K562 (cell line): ENCODE data around the gene ANP32B. TPM values are rescaled to one million over a fixed set of nuclear protein-coding genes. Genes with fewer than 3 reads are reported as not detected.

Experiments used
- ATF3 ChIP-seq, 2 experiments: fragments of 450-650 bp in 1 of 2; sonication (generic) in 1 of 2; formaldehyde crosslinking in 1 of 2; IDR thresholded peaks in 1 of 2; conservative IDR thresholded peaks in 1 of 2; 2 replicates each; pipeline versions ENCODE4 v1.6.1 to v1.8.1; 2016 to 2023; ENCODE audit warnings: mild to moderate bottlenecking in 2 of 2, moderate library complexity in 2 of 2, inconsistent platforms in 1 of 2, missing genetic modification reagents in 1 of 2
- EHMT2 ChIP-seq: fragments of 450-650 bp; IDR thresholded peaks from 2 replicates; pipeline ENCODE4 v1.6.1; 2018; ENCODE audit warnings: antibody characterized with exemption
- ETV5 ChIP-seq: sonication (generic); formaldehyde crosslinking; IDR thresholded peaks from 2 replicates; pipeline ENCODE4 v1.4.0; 2020; ENCODE audit warnings: low read depth, mild to moderate bottlenecking, missing genetic modification reagents
- FOS ChIP-seq: IDR thresholded peaks from 3 replicates; pipeline ENCODE4 v1.6.1; 2011; ENCODE audit not compliant: insufficient read length; ENCODE audit errors: extremely low read depth
- GATA2 ChIP-seq: sonication (generic); formaldehyde crosslinking; IDR thresholded peaks from 2 replicates; pipeline ENCODE4 v1.4.0; 2020; ENCODE audit warnings: mild to moderate bottlenecking, missing genetic modification reagents
- GATAD2B ChIP-seq: fragments of 450-650 bp; IDR thresholded peaks from 2 replicates; pipeline ENCODE4 v1.6.1; 2017; ENCODE audit warnings: mild to moderate bottlenecking, borderline replicate concordance
- NCOA1 ChIP-seq: fragments of 450-650 bp; IDR thresholded peaks from 2 replicates; pipeline ENCODE4 v1.6.1; 2016; ENCODE audit warnings: low read depth
- NONO ChIP-seq, 2 experiments: fragments of 200-400 bp in 1 of 2; fragments of 450-650 bp in 1 of 2; formaldehyde crosslinking in 1 of 2; IDR thresholded peaks; 2 replicates each; pipeline ENCODE4 v1.6.1; 2017; ENCODE audit warnings: low read depth in 2 of 2, mild to moderate bottlenecking in 2 of 2, moderate library complexity in 2 of 2, low read length in 1 of 2
- PRMT5 ChIP-seq: sonication (generic); formaldehyde crosslinking; IDR thresholded peaks from 2 replicates; pipeline ENCODE4 v1.5.0; 2020; ENCODE audit warnings: missing genetic modification reagents
- RFX1 ChIP-seq: fragments of 450-650 bp; IDR thresholded peaks from 2 replicates; pipeline ENCODE4 v1.6.1; 2016; ENCODE audit warnings: mild to moderate bottlenecking, moderate library complexity
- RNF2 ChIP-seq: sonication (generic); IDR thresholded peaks from 2 replicates; pipeline ENCODE4 v1.6.1; 2016
- RNF219 ChIP-seq: fragments of 250-450 bp; sonication (Bioruptor Pico); IDR thresholded peaks from 2 replicates; pipeline ENCODE4 v1.5.0; 2022; ENCODE audit warnings: mild to moderate bottlenecking
- TEAD1 ChIP-seq, 2 experiments: fragments of 450-650 bp in 1 of 2; sonication (generic) in 1 of 2; formaldehyde crosslinking; IDR thresholded peaks; 2 replicates each; pipeline versions ENCODE4 v1.4.0 to v1.8.0; 2020 to 2022; ENCODE audit warnings: mild to moderate bottlenecking in 2 of 2, missing genetic modification reagents in 1 of 2
- TFAM ChIP-seq: fragments of 250-450 bp; sonication (Bioruptor Pico); conservative IDR thresholded peaks from 2 replicates; pipeline ENCODE4 v1.5.0; 2021; ENCODE audit warnings: mild to moderate bottlenecking, moderate library complexity
- YY1 ChIP-seq, 3 experiments: IDR thresholded peaks; 2 replicates each; pipeline ENCODE4 v1.6.1; 2011; ENCODE audit warnings: low read length in 2 of 3, mild to moderate bottlenecking in 2 of 3, moderate library complexity in 2 of 3, borderline replicate concordance in 1 of 3, control low read depth in 1 of 3, low read depth in 1 of 3; ENCODE audit not compliant: insufficient read depth in 3 of 3, insufficient replicate concordance in 2 of 3, control insufficient read depth in 1 of 3, insufficient read length in 1 of 3; ENCODE audit errors: extremely low read depth in 1 of 3
- ZBTB26 ChIP-seq: fragments of 450-650 bp; formaldehyde crosslinking; IDR thresholded peaks from 2 replicates; pipeline ENCODE4 v1.4.0; 2022; ENCODE audit warnings: missing genetic modification characterization
- ZBTB7A ChIP-seq: IDR thresholded peaks from 2 replicates; pipeline ENCODE4 v1.6.1; 2011; ENCODE audit warnings: low read depth, mild to moderate bottlenecking, low read length, moderate library complexity, borderline replicate concordance; ENCODE audit not compliant: control insufficient read depth
- ZNF184 ChIP-seq: sonication (generic); formaldehyde crosslinking; IDR thresholded peaks from 2 replicates; pipeline ENCODE4 v1.5.0; 2020; ENCODE audit warnings: missing genetic modification reagents
- ZNF3 ChIP-seq: fragments of 250-450 bp; sonication (Bioruptor Pico); IDR thresholded peaks from 2 replicates; pipeline ENCODE4 v1.5.0; 2021; ENCODE audit warnings: mild to moderate bottlenecking, moderate library complexity
- ZNF347 ChIP-seq: fragments of 450-650 bp; formaldehyde crosslinking; IDR thresholded peaks from 2 replicates; pipeline ENCODE4 v1.4.0; 2020; ENCODE audit warnings: low read depth, mild to moderate bottlenecking, moderate library complexity
- ZNF644 ChIP-seq: fragments of 200-800 bp; sonication (Bioruptor generic); IDR thresholded peaks from 2 replicates; pipeline ENCODE4 v1.6.1; 2016; ENCODE audit warnings: low read depth, missing genetic modification characterization, missing compliant biosample characterization
- ZNF695 ChIP-seq: fragments of 450-650 bp; formaldehyde crosslinking; IDR thresholded peaks from 2 replicates; pipeline ENCODE4 v1.4.0; 2020; ENCODE audit warnings: mild to moderate bottlenecking, moderate library complexity
- polyA plus RNA-seq, 8 experiments: library from polyadenylated mRNA; depleted of rRNA in 4 of 8; stranded (reverse) in 5 of 8; unstranded in 3 of 8; fragments of >200 nt; fragmentation: Nextera tagmentation in 2 of 8; fragmentation: Illumina TruSeq in 1 of 8; extraction: Ambion mirVana in 2 of 8; extraction: Trizol in 1 of 8; gene quantifications; 2 replicates each; pipeline versions ENCODE4 v1.2.1 to v1.2.3, GENCODE V29; 2011 to 2014; ENCODE audit warnings: inconsistent platforms in 1 of 8, missing spikeins in 1 of 8
- total RNA-seq, 7 experiments: library from RNA; depleted of rRNA in 6 of 7; stranded (reverse); fragments of >200 nt in 6 of 7; fragmentation: Illumina TruSeq in 2 of 7; extraction: Trizol in 2 of 7; gene quantifications; 2 replicates each; pipeline versions ENCODE4 v1.2.1 to v1.2.3, GENCODE V29; 2011 to 2021; ENCODE audit warnings: low replicate concordance in 1 of 7

ANP32B gene
- total and polyA plus RNA-seq, 9 of the 15 experiments (the other 6 are each of a cell fraction or from before 2014, with no cell fraction given), result 68.9 to 815 (median 141) TPM

- no peak for TF ChIP-seq RNF219 (CRISPR knock-in tag)
- no peak for TF ChIP-seq ZNF184
- no peak for TF ChIP-seq ZBTB26
- peak; percentile 86 for TF ChIP-seq ATF3 (IDR thresholded peaks at IDR 0.05)
- TF ChIP-seq ATF3 (CRISPR knock-in tag; conservative IDR thresholded peaks at IDR 0.05), result peak; percentile 89
- no peak for TF ChIP-seq TFAM (CRISPR knock-in tag)
- peak; percentile 89 for TF ChIP-seq RNF2
- no peak for TF ChIP-seq PRMT5 (CRISPR knock-in tag)
- TF ChIP-seq TEAD1 (CRISPR knock-in tag; IDR thresholded peaks at IDR 0.05), result peak; percentile 6 to 93; a peak in 2 of 4 replicates
- peak; percentile 100 for TF ChIP-seq ZBTB7A
- TF ChIP-seq RFX1, result no peak
- no peak for TF ChIP-seq ZNF347
- no peak for TF ChIP-seq EHMT2
- no peak for TF ChIP-seq ZNF3 (CRISPR knock-in tag)
- peak in 1 of 2 experiments; percentile 58; a peak in 1 of 4 replicates for TF ChIP-seq NONO (IDR thresholded peaks at IDR 0.05; ENCODE audit: low read depth in 2 of 2, low read length in 1 of 2)
- peak in 2 of 3 experiments; percentile 78 to 89 for TF ChIP-seq YY1 (IDR thresholded peaks at IDR 0.05; ENCODE audit: borderline replicate concordance in 1 of 3, control insufficient read depth in 1 of 3, extremely low read depth in 1 of 3, insufficient read depth in 3 of 3, insufficient read length in 1 of 3, insufficient replicate concordance in 2 of 3, low read depth in 1 of 3, low read length in 2 of 3)
- TF ChIP-seq ZNF695 (CRISPR knock-in tag), result no peak
- no peak; the same call in 1 of the 2 replicates for TF ChIP-seq ZNF644 (tag)
- TF ChIP-seq FOS, result no peak
- peak; percentile 81; the same call in 1 of the 2 replicates for TF ChIP-seq ETV5 (CRISPR knock-in tag)
- TF ChIP-seq GATA2 (CRISPR knock-in tag), result no peak; the same call in 1 of the 2 replicates
- TF ChIP-seq GATAD2B, result peak; percentile 89
- no peak; the same call in 1 of the 2 replicates for TF ChIP-seq NCOA1
These were observed at the start of gene ANP32B (continued) for GRCh38 chr9:97982683-97983588.
